Inflammatory macrophage treated with lipopolysaccharide for 1 hour (primary cell): ENCODE results near the gene CXADR.
"Not testable (repeated sequence)": the region's sequence is repeated elsewhere in the genome, so short reads cannot be mapped to it uniquely, and the experiment has no call there.

Experiments
- DNase-seq, 2 donors: peaks; one replicate each; pipeline ENCODE4 v3.0.0-alpha.2; 2020 to 2022

The CXADR gene

GRCh38 chr21:17512253-17513213, at the start of gene CXADR:
Gene CXADR, plus strand, starts transcription at chr21:17513043. Its CDS starts 87 bp downstream, at chr21:17513130.
- no peak for DNase-seq

- DNase-seq = no peak
Observed at GRCh38 chr21:17466166-17466565, 46.7 kb upstream of the CXADR start.

GRCh38 chr21:17467392-17467791, 45.5 kb upstream of the CXADR start:
- no peak for DNase-seq

- no peak for DNase-seq
Observed at GRCh38 chr21:17467829-17468228, 45.0 kb upstream of the CXADR start.

GRCh38 chr21:17468698-17469097, 44.1 kb upstream of the CXADR start:
- DNase-seq = no peak

GRCh38 chr21:17469727-17470126, 43.1 kb upstream of the CXADR start:
- no peak for DNase-seq

GRCh38 chr21:17472182-17472581, 40.7 kb upstream of the CXADR start:
- DNase-seq = no peak

- no peak for DNase-seq
Observed at GRCh38 chr21:17472592-17473271, 40.1 kb upstream of the CXADR start.

GRCh38 chr21:17476006-17476405, 36.8 kb upstream of the CXADR start:
- DNase-seq = peak; percentile 36 to 48

- DNase-seq = not testable (repeated sequence)
Observed at GRCh38 chr21:17478156-17478555, 34.7 kb upstream of the CXADR start.

- DNase-seq = no peak
Observed at GRCh38 chr21:17479606-17480005, 33.2 kb upstream of the CXADR start.

GRCh38 chr21:17482928-17483327, 29.9 kb upstream of the CXADR start:
- DNase-seq = no peak

- DNase-seq = no peak
Observed at GRCh38 chr21:17488620-17489019, 24.2 kb upstream of the CXADR start.

- not testable (repeated sequence) for DNase-seq
Observed at GRCh38 chr21:17489565-17489964, 23.3 kb upstream of the CXADR start.

- DNase-seq = peak; percentile 68 to 69
Observed at GRCh38 chr21:17491716-17492414, 21.0 kb upstream of the CXADR start.

GRCh38 chr21:17492415-17493168, 20.3 kb upstream of the CXADR start:
- DNase-seq = no peak

- DNase-seq = no peak
Observed at GRCh38 chr21:17494051-17494450, 18.8 kb upstream of the CXADR start.

GRCh38 chr21:17495680-17496079, 17.2 kb upstream of the CXADR start:
- no peak for DNase-seq

- DNase-seq = no peak
Observed at GRCh38 chr21:17497316-17497715, 15.5 kb upstream of the CXADR start.

GRCh38 chr21:17498586-17498985, 14.3 kb upstream of the CXADR start:
- no peak for DNase-seq

GRCh38 chr21:17501107-17502006, 11.5 kb upstream of the CXADR start:
- no peak for DNase-seq
